HG02938 (cell line): ENCODE results near the gene ZNF175.

Source experiments
- ATAC-seq: cut with Tn5 transposase; IDR thresholded peaks from one replicate; pipeline ENCODE4 v1.9.1; 2021; ENCODE audit warnings: mild to moderate bottlenecking, moderate library complexity; ENCODE audit not compliant: unreplicated experiment

Gene ZNF175

DNA sequence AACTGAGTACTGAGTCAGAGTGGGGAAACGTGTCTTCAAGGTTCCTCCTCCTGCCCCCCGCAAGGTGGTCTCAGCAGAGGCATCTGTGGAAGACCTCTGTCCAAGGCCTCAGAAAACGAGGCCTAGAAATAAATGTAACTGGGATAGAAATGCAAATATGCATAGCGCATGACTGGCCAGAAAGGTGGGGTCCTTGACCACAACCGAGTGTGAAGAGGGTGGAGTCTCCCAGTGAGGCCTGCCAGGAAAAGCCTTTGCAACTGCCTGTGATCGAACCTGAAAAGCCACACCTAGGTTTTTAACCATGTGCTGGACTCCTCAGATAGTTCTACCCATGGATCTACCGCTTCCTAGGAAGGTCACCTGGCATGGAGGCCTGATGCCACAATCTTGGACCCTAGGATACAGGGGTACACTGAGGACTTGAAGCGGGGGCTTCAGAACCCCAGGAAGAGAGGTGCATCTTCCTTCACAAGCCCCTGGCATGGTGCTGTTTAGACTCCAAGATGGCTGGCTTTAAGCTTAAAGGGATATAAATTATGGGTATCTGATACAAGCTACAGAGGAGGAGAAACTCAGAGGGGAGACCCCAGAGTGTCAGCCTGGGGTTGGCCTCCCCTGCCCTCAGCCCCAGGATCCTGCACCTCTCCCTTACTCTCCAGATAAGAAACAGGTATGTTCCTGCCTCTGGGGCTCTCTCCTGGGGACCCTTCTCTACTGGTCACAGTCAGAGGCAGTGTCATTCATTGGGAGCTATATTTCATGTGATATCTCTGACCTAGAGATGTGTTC is 21.4 kb upstream of the ZNF175 start:
- no peak for ATAC-seq

DNA sequence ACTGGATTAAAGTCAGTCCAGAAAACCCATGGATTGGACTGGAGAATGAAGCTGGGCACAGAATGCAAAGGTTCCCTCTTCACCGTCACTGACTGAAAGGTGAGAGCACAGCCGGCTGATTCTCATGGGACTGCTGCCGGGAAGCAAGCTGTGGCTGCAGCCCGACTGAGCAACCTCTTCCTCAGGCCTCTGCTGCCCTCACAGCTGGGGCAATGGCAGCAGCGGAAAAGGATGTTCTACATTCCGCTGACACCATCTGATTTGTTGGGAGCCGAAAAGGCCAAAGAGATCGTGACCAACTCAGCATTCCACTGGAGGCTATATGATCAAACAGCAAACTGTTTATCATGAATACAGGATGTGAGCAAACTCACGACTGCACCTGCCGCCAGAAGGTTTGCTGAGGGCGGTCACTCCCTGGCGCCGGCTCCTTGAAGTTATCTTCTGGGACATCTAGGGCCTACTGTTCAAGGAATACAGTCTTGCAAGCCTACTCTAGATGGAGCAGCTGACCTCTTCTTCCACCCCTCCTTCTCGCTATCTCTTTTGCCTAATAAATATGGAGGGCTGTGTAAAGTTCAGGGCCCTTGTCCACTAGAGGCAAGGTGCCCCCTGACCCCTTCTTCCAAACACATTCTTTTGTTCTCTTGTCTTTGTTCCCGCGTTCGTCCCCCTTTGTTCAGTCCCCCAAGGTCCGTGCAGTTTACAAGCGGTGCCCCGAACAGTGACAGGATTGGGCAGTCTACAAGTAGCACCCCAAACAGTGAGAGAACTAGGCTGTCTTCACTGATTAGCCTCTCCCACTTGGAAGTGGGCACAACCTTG is 20.0 kb upstream of the ZNF175 start:
- ATAC-seq: no peak

DNA sequence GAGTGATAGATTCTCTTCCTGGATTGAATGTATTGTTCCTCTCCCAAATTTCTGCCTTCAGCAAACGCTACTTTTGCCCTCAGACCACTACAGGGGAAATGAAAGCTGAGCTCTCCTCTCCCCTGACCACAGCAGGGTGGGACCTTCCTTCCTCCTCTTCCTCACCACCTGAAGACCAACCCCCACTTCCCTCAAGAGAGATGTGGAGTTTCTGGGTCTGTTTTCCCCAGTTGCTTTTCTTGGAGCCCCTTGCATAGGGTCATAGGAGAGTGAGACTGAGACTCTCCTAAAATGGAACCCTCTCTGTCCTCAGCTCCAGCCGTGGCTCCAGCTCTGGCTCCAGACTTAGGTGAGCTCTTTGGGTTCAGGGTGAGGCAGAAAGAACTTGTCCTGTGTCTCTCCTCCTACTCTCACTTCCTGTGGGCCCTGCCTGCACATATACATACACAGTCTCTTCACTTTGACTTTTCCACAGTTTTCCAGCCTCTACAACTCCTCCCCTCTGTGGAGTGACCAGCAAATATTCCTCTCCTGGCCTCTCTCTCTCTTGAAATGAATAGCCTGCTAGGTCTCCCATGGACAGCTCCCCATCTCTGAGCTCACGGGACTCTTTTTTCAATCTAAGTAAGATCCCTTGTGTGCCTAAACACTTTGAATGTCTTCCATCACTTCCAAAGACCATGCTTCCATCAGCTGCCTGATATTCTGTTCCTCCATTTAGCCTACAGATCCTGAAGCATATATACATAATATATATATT is 19.2 kb upstream of the ZNF175 start:
- no peak for ATAC-seq

DNA sequence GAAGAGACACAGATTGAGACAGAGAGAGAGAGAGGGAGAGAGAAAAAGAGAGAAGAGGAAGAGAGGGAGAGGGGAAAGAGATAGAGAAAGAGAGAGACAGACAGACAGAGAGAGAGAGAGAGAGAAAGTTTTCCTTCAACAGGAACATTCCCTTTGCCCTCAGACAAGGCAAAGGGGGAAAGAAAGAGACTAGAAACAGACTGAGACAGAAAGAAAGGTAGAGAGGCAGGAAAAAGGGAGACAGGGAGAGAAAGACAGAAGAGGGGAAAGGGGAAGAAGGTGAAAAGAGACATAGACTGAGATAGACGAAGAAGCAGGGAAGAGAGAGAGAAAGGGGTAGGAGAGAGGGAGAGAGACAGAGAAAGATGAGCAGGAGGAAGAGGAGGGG is 18.5 kb upstream of the ZNF175 start:
- ATAC-seq: no peak

DNA sequence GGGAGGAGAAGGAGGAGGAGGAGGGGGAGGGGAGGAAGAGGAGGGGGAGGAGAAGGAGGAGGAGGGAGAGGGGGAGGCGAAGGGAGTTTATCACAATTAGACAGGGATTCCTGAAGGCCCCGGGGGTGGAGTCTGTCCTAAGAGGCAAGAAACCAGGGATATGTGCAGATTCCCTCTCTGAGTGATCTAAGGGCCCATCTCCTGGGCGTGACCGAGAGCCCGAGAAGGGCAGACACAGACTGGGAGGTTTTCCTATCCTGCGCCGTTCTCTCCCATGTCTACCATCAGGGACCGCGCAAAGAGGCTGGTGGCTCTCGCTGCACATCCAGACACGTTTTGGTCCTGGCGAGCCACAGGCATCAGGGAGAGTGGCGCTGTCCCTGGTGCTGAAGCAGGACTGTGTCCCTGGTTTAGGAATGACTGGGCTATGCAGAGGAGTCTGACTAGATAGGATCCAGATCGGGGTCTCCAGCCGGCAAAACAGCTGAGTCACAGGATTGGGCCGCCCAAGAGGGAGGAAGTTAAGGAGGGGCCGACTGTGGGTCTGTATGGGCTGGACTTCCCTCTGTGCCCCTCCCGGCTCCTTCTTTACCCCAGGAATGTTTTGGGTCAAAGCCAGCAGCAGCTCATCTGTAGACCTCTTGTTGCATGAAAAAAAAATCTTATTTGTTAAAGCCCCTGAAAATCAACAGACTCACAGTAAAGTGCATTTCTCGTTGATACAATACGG is 17.9 kb upstream of the ZNF175 start:
- no peak for ATAC-seq

DNA sequence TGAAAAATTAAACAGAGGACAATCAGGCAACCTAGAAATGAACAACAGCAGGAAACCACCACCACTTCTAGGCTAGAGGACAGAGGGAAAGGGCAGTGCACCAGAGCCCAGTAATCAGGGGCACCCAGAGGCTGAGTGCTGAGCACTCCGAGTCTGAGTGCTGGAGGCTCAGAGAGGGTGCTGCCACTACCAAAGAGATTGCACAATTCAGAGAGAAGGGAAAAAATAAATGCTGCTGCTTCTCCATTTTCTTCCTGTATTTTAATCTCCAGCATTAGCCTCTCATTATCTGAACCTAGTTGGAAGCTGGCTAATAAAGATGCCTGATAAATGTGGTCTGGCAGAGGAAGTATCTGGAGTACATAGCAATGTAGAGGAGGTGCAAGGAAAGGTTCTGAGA is 11.8 kb upstream of the ZNF175 start:
- ATAC-seq: no peak

DNA sequence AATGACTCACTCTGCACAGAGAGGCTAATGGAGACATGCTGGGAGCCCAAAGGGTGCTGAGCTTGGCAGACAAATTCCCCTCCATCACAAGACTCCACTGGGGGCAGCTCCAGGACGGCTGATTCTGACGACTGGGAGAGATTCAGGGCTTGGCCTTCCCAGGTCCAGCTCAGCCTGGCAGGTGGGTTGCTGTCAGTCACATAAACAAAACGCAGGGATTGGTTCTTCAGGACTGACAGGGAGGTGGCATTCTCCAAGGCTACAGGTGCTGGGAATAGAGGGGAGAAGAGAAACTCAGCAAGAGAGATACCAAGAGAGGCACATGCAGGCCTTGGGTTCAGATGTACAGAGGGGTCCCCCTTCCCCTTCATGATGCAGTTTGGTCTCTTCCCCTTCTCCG is 10.7 kb upstream of the ZNF175 start:
- ATAC-seq: no peak

DNA sequence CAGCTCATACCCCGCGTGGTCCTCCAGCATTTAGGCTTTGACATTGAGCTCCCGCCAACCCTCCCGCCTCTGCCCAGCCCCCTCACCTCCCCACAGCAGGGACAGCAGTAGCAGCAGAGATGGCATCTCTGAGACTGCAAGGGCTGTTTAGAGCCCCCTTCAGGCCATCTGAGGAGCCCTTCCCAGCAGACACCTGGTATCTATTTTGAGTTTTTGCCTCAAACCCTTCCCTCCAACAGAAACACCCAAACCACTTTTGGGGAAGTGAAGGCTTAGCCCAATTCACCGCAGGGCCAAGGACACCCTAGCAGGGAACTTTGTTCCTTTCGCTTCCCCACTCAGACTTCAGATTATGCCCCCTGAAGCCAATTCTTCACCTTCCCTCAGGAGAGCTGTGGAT is 6.3 kb upstream of the ZNF175 start:
- ATAC-seq: no peak

DNA sequence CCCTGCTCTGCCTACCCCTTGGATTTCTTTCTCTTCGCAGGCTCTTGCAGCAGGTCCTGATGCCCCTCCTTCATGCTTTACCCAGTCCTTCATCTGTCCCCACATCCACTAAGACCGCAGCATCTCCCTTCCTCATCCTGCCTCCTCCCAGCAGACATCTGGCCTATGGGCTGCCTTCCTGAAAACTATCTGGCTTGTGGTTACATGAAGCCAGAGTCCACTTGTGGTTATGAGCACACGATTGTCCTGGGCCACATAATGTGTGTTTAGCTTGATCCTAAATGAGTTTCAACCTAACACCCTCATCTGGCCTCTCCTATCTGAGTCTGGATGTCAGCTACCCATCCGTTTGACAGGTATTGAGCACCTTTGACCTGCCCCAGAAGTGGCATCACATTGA is 5.5 kb upstream of the ZNF175 start:
- no peak for ATAC-seq

DNA sequence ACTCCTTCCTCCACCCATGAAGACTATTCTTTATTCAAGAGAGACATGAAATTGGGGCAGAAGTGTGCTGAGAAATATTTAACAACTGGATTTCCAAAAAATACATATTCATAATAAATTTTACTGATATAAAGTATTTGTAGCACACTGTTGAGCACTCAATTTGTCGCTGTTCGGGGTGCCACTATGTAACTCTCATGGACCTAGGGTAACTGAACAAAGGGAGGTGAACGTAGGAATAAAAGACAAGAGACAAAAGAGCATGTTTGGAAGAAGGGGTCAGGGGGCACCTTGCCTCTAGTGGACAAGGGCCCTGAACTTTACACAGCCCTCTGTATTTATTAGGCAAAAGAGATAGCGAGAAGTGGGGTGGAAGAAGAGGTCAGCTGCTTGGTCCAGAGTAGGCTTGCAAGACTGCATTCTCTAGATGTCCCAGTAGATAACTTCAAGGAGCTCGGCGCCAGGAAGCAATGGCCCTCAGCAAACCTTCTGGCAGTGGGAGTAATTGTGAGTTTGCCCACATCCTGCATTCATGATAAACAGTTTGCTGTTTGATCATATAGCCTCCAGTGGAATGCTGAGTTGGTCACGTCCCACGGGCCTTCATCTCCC is 4.5 kb upstream of the ZNF175 start:
- ATAC-seq: no peak

DNA sequence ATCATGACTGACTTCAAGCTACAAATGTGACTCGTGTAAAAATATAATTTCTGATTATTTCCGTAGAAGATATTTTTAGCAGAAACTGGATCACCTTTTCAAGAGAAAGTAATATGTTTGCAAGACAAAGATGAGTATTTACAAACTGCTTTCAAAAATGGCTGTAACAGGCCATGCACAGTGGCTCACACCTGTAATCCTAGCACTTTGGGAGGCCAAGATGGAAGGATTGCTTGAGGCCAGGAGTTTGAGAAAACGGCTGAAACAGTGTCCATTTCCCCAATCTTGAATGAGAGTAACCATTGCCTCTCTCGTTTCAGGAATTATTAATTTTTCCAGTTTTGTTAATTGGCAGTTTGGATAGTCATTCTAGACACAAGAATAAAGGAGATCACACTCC is 3.5 kb upstream of the ZNF175 start:
- ATAC-seq: no peak

DNA sequence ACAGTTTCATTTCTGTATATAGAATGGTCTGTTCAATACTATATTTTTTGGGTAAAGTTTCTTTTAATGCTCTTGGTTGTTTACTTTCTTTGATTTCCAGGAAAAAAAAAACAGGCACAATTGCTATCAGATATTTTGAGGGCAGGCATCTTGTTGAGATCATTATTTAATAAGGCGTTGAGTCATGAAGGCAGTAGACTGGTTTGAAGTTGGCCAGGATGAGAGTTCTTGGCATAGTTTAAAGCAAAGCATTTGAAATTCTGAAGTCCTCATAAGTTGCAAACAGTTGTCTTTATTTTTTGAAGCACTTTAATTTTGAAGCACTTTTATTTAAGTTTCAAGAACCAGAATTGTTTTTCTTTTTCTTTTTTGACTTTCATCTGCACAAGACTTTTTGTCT is 2.6 kb upstream of the ZNF175 start:
- ATAC-seq: no peak

DNA sequence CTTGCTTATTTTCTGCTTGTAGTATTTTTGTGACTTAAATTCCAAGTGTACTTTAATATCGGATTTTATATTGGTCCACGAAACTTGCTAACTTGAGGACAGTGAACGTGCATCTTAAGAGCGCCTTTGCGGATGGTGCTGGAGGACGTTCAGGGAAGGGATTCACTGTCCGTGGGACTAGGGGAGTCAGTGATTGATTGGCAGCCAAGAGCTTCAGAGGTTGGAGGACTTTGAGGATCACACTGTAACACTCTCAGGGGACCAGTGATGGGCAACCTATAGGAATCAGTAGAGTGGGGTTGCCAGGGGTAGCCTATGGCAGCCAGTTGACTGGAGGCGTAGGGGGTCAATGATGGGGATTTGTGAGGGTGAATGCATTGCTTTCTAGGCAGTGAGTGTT is 516 bp downstream of the ZNF175 start:
- no peak for ATAC-seq

DNA sequence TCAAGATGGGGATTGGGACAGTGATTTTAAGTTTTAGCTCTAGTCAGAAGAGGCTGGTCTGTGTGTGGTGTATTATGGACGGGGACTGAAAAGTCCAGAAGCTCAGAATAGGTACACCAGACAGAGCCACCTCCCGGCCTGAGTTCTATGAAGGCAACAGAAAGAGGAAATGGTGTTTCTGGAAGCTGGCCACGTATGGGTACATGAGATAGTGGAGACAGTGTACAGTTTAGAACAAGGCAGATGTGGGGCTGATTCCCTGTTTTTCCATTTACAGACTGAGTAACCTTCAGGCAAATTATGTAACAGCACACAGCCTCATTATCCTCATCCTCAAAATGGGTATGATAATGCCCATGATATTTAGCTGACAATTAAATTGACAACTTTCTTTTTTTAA is 1.3 kb downstream of the ZNF175 start:
- no peak for ATAC-seq

DNA sequence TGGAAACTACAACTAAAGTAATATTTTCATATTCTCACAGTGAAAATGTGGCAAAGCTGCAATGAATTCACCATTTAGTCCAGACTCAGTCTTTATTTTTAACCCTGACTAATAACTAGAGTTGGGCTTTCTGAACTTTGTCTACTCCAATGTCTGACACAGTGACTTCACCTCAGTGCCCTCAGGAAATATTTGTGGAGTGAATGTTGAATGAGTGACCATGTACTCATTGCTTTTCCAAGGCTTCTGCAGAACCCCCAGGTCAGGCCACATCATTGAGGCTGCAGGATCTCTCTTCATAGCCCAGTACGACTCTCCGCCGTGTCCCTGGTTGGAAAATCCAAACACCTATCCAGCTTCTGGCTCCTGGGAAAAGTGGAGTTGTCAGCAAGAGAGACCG is 1.8 kb downstream of the ZNF175 start:
- no peak for ATAC-seq

DNA sequence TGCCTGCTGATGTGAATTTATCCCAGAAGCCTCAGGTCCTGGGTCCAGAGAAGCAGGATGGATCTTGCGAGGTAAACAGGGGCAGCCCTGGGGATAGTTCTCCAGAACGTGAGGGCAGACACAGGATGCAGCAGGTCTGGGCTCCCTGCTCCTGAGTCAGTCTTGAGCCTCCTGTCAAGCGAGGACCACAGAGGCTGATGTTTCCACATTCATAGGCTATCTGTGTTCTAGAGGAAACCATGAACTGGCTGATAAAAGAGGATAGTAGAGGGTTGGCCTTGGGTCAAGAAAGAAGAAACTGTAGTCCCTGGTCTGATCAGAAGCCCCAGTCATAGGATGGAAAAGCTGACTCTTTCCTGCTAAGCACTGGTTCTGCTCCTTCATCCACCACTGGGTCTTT is 2.2 kb downstream of the ZNF175 start:
- no peak for ATAC-seq

DNA sequence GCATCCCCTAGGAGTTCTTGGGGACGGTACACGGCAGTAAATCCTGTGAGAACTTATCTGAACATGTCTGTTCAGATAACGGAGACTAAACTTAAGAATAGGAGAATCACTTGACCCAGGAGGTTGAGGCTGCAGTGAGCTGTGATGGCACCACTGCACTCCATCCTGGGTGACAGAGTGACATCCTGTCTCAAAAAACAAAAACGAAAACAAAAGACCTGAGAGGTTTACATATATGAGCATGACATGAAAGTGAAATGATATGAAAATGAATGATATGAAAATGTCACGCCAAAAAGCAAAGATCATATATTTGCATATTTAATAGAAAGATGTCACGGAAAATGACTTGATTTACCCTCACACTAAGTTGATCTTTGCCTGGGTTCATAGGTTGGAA is 5.8 kb downstream of the ZNF175 start:
- no peak for ATAC-seq

DNA sequence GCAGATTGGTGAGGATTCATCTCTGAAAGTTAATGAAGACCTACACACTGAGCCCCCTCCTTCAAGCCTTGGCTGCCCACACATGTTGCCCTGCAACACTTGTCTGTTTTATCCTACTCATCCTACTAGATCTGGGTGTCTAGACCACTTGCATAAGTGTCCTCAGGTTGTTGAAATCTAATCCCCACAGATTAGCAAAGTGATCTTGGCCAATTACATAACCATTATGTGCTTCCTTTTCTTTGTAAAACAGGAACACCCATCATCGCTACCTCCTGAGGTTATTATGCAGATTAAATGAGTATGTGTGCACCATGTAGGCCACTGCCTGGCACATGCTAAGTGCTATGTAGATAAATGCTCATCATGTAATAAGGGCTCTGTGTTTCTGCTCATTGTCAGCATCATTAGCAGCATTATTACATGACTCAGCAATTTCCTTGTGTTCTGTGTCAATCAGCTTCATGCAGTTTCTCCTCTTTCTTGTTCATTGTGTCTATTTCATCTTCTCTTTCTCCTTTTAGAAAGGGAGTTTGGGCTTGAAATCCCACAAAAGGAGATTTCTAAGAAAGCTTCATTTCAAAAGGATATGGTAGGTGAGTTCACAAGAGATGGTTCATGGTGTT is 15.1 kb downstream of the ZNF175 start:
- no peak for ATAC-seq

DNA sequence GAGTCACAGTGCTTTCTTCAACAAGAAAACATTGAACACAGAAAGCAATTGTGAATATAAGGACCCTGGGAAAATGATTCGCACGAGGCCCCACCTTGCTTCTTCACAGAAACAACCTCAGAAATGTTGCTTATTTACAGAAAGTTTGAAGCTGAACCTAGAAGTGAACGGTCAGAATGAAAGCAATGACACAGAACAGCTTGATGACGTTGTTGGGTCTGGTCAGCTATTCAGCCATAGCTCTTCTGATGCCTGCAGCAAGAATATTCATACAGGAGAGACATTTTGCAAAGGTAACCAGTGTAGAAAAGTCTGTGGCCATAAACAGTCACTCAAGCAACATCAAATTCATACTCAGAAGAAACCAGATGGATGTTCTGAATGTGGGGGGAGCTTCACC is 15.7 kb downstream of the ZNF175 start:
- ATAC-seq: no peak
